HepG2 (cell line): ENCODE measurements around the gene RELL1. TPM values are rescaled to one million over a fixed set of nuclear protein-coding genes. Genes with fewer than 3 reads are reported as not detected.

Source experiments
- AGO1 ChIP-seq: fragments of 200-400 bp; formaldehyde crosslinking; IDR thresholded peaks from 2 replicates; pipeline ENCODE4 v1.6.1; 2017; ENCODE audit warnings: mild to moderate bottlenecking, low read depth, low read length, moderate library complexity; ENCODE audit not compliant: poor library complexity, severe bottlenecking
- EP300 ChIP-seq, 3 experiments: sonication (generic) in 1 of 3; formaldehyde crosslinking in 1 of 3; IDR thresholded peaks; 2 replicates each; pipeline versions ENCODE4 v1.5.1 to v1.6.1; 2011 to 2020; ENCODE audit warnings: low read depth in 2 of 3, low read length in 2 of 3, borderline replicate concordance in 1 of 3, improper control_type of control experiment in 1 of 3, mild to moderate bottlenecking in 1 of 3, missing genetic modification reagents in 1 of 3, moderate library complexity in 1 of 3
- ETV6 ChIP-seq: sonication (generic); formaldehyde crosslinking; conservative IDR thresholded peaks from 2 replicates; pipeline ENCODE4 v1.4.0; 2020; ENCODE audit warnings: missing genetic modification reagents
- HNRNPL ChIP-seq: fragments of 200-400 bp; formaldehyde crosslinking; IDR thresholded peaks from 2 replicates; pipeline ENCODE4 v1.6.1; 2017; ENCODE audit warnings: mild to moderate bottlenecking, low read depth, low read length
- PHF8 ChIP-seq: sonication (generic); formaldehyde crosslinking; IDR thresholded peaks from 2 replicates; pipeline ENCODE4 v1.5.0; 2020; ENCODE audit warnings: missing genetic modification reagents
- SETDB1 ChIP-seq: sonication (generic); formaldehyde crosslinking; IDR thresholded peaks from 2 replicates; pipeline ENCODE4 v1.5.1; 2020; ENCODE audit warnings: missing genetic modification reagents, mild to moderate bottlenecking, borderline replicate concordance
- SRSF4 ChIP-seq: fragments of 200-400 bp; formaldehyde crosslinking; IDR thresholded peaks from one replicate; pipeline ENCODE4 v1.6.1; 2018; ENCODE audit warnings: mild to moderate bottlenecking, low read depth, low read length, moderate library complexity; ENCODE audit not compliant: poor library complexity, severe bottlenecking
- ZBTB38 ChIP-seq: sonication (generic); formaldehyde crosslinking; IDR thresholded peaks from 2 replicates; pipeline ENCODE4 v1.5.1; 2020; ENCODE audit warnings: mild to moderate bottlenecking, missing genetic modification reagents
- ZBTB40 ChIP-seq, 2 experiments: fragments of 450-650 bp in 1 of 2; sonication (generic) in 1 of 2; formaldehyde crosslinking in 1 of 2; IDR thresholded peaks; 2 replicates each; pipeline versions ENCODE4 v1.6.1 to v1.8.0; 2016 to 2022; ENCODE audit warnings: antibody characterized with exemption in 1 of 2, mild to moderate bottlenecking in 1 of 2, missing genetic modification reagents in 1 of 2
- ZMYM2 ChIP-seq: sonication (generic); formaldehyde crosslinking; IDR thresholded peaks from 2 replicates; pipeline ENCODE4 v1.8.0; 2022; ENCODE audit warnings: mild to moderate bottlenecking, missing genetic modification reagents
- ZNF414 ChIP-seq: sonication (generic); formaldehyde crosslinking; IDR thresholded peaks from 2 replicates; pipeline ENCODE4 v1.5.0; 2020; ENCODE audit warnings: missing genetic modification reagents
- ZNF552 ChIP-seq: sonication (generic); formaldehyde crosslinking; IDR thresholded peaks from 2 replicates; pipeline ENCODE4 v1.9.0; 2022; ENCODE audit warnings: missing genetic modification reagents, mild to moderate bottlenecking, borderline replicate concordance
- ZNF7 ChIP-seq: IDR thresholded peaks from 2 replicates; pipeline ENCODE4 v1.6.1; 2016; ENCODE audit warnings: missing biosample characterization, missing genetic modification reagents
- ZNF883 ChIP-seq: sonication (generic); formaldehyde crosslinking; IDR thresholded peaks from 2 replicates; pipeline ENCODE4 v1.5.1; 2020; ENCODE audit warnings: mild to moderate bottlenecking, missing genetic modification reagents; ENCODE audit errors: not compliant biosample characterization
- polyA plus RNA-seq, 8 experiments: library from polyadenylated mRNA; depleted of rRNA in 3 of 8; stranded (reverse) in 7 of 8; unstranded in 1 of 8; fragments of >200 nt; fragmentation: Illumina TruSeq in 4 of 8; extraction: Trizol in 4 of 8; gene quantifications; 2 replicates each; pipeline versions ENCODE4 v1.2.1 to v1.2.3, GENCODE V29; 2011 to 2016; ENCODE audit warnings: low read depth in 4 of 8, missing spikeins in 1 of 8, mixed read lengths in 1 of 8; ENCODE audit not compliant: insufficient read depth in 1 of 8
- total RNA-seq, 5 experiments: library from RNA; depleted of rRNA; stranded (reverse); fragments of >200 nt; fragmentation: Illumina TruSeq; extraction: Trizol; gene quantifications; 2 replicates each; pipeline ENCODE4 v1.2.3, GENCODE V29; 2016; ENCODE audit warnings: low read depth in 1 of 5
- TF ChIP-seq, protein P1 (sequence below): IDR thresholded peaks from 2 replicates; pipeline ENCODE4 v1.6.1; 2012; ENCODE audit warnings: inconsistent platforms

RELL1 gene
- total and polyA plus RNA-seq, 2 of the 13 experiments (the other 11 are each of a cell fraction or from before 2014, with no cell fraction given): 8.4 to 58.4 TPM

DNA sequence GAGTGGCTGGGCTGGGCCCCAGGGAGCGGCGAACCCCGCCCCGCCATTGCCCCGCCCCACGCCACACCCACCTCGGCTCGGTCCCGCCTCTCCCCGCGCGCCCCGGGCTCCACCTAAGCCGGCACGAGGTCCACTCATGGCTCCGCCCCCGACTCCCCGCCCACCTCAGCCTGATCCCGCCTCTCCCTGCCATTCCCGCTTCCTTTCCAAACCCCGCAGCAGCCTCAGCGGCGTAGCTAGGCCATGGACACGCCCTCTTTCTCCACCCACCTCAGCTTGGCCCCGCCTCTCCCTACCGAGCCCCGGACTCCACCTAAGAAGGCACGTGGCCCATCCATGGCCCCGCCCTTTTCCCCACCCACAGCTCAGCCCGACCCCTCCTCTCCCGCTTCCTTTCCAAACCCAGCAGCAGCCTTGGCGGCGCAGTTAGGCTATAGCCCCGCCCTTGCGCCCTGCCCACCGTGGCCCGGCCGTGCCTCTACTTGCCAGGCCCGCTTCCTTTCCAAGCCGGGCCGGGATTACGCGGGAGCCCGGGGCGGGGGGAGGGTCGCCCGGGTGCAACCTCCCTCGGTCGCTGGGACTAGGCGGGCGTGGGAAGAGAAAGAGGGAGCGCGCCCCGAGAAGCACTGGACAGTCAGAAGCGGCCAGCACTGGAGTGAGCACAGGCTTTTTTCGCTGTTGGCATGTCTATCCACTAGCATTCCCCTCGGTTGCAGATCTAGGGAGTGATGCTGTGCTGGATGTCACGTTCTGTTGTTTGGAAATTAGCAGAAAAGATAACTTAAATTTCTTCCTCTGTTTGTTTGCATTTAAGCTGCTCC, at the start of gene RELL1 (continued):
- TF ChIP-seq ZBTB40 (IDR thresholded peaks at IDR 0.05): no peak
- no peak for TF ChIP-seq ZBTB40 (CRISPR knock-in tag; IDR thresholded peaks at IDR 0.05)
- no peak for TF ChIP-seq SRSF4
- TF ChIP-seq, protein P1, sequence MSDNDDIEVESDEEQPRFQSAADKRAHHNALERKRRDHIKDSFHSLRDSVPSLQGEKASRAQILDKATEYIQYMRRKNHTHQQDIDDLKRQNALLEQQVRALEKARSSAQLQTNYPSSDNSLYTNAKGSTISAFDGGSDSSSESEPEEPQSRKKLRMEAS: peak; percentile 94
- no peak for TF ChIP-seq ZNF7 (CRISPR knock-in tag)
- no peak for TF ChIP-seq ETV6 (CRISPR knock-in tag)
- peak in 1 of 2 experiments; percentile 15; a peak in 1 of 4 replicates for TF ChIP-seq EP300 (IDR thresholded peaks at IDR 0.05; ENCODE audit: low read depth in 2 of 2, low read length in 2 of 2)
- TF ChIP-seq EP300 (CRISPR knock-in tag; IDR thresholded peaks at IDR 0.05; ENCODE audit: borderline replicate concordance): no peak; the same call in 1 of the 2 replicates
- peak; percentile 76; the same call in 1 of the 2 replicates for TF ChIP-seq ZNF414 (CRISPR knock-in tag)
- TF ChIP-seq ZNF552 (CRISPR knock-in tag): 0 out of 2 replicates have a peak, but pooled peaks have one; percentile 46
- TF ChIP-seq SETDB1: no peak
- peak; percentile 32; the same call in 1 of the 2 replicates for TF ChIP-seq PHF8 (CRISPR knock-in tag)
- TF ChIP-seq HNRNPL: peak; percentile 71
- TF ChIP-seq AGO1: no peak
- TF ChIP-seq ZBTB38: no peak; the same call in 1 of the 2 replicates
- TF ChIP-seq ZNF883: no peak
- TF ChIP-seq ZMYM2 (CRISPR knock-in tag): peak; percentile 71; the same call in 1 of the 2 replicates
